GM18867 (cell line): ENCODE results near the gene VOPP1.

Source experiments
- ATAC-seq: cut with Tn5 transposase; IDR thresholded peaks from one replicate; pipeline ENCODE4 v1.9.1; 2021; ENCODE audit warnings: mild to moderate bottlenecking, moderate library complexity; ENCODE audit not compliant: unreplicated experiment

Gene VOPP1

DNA sequence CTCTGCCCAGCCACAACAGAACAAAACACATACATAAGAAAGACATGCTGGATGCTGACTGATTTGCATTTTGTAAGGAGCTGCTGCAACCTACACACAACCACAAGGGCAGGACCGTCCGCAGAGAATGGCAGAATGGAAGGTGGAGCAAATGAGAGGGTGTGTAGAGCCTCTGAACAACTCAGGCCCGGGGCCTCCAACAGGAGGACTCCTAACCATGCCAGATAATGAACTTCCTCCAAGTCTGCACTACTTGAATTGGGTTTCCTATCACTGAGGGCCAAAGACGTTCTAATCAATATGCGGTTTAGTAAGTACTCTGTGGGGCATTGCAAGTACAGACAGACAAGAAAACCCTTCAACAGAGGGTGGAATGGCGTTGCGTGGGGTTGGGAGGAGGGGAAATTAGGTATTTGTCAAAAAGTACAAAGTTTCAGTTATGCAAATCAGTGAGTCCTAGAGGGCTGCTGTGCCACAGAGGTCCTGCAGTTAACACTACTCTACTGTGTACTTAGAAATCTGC is 14.6 kb downstream of the VOPP1 start:
- peak; percentile 83 for ATAC-seq

- ATAC-seq: no peak
Observed at GRCh38 chr7:55556492-55556891, 15.8 kb downstream of the VOPP1 start.

- no peak for ATAC-seq
Observed at GRCh38 chr7:55556031-55556430, 16.3 kb downstream of the VOPP1 start.

DNA sequence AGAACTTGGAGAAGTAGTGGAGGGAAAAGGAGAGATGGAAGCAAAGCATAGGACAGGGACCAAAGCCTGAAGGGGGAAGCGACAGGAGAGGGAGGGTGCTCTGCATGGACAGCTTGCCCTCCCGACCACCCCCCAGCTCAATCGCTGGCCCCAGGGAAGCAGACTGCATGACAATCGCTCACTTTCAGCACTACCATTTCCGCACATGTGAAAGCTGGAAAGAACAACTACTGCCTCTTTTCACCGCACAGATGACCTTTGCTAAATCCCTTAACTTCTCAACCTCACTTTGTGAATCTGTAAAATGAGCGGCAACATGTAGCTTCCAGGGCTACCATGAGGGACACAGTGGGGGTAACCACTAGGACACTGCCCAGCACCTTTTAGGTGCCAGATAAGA is 17.1 kb downstream of the VOPP1 start:
- no peak for ATAC-seq

DNA sequence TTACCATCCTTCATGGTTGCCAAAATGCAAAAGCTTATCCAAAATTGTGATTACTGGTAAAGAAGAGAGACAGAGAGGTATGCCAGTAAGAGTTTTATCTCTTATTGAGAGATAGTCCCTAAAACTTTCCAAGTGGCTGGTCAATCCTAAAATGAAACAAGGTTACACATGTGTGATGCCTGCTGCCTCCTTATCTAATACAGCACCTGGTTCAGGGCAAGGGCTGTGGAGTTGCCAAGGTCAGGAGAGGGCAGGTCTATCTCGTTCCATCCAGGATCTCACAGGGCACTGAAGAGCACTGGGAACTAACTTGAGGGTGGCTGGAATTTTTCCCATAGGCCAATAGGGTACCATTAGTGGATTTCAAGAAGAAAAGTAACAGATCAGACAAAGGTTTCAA is 18.3 kb downstream of the VOPP1 start:
- no peak for ATAC-seq

GRCh38 chr7:55553024-55553345 is 19.3 kb downstream of the VOPP1 start:
- ATAC-seq: no peak

GRCh38 chr7:55552320-55553023 is 19.8 kb downstream of the VOPP1 start:
- ATAC-seq: no peak

- ATAC-seq: no peak
Observed at GRCh38 chr7:55550841-55551537, 21.3 kb downstream of the VOPP1 start.

- ATAC-seq: peak; percentile 20
Observed at GRCh38 chr7:55550010-55550663, 22.2 kb downstream of the VOPP1 start.

DNA sequence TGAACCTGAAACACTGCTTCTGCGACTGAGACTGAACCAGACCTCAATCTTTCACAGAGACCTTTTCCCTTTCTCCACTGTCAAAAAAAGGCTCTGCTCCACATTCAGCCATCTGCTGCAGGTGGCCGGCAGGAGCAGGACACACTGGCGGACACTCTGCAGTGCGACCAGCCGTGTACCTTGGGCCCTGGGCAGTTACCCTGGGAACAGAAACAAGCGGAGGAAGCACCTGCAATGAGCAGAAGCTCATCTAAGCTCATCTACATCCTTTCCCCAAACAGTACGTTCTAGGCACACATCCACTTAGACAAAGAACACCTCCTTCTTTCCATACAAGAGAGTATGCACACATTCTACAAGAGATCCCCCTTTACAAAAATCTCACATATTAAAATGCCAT is 22.8 kb downstream of the VOPP1 start:
- peak; percentile 38 for ATAC-seq

DNA sequence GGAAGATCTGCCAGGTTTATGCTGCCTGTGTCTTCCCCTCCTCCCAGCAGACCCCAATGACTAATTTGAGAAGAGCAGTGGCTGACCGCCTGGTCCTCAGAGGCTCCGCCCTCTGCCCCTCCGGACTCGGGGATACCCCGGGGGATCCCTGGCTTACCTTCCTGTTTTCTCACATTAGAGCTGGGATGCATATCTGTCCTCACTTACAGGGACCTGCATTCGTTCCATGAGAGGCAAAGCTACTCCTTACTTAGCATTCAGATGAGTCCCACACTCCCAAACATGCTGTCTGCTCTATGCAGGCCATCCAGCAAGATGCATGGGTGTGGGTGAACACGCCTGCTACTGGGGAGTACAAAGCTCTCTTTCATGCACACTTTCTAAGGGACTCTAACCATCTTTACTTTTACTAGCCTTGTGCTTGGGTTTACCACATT is 24.0 kb downstream of the VOPP1 start:
- ATAC-seq: peak; percentile 35

DNA sequence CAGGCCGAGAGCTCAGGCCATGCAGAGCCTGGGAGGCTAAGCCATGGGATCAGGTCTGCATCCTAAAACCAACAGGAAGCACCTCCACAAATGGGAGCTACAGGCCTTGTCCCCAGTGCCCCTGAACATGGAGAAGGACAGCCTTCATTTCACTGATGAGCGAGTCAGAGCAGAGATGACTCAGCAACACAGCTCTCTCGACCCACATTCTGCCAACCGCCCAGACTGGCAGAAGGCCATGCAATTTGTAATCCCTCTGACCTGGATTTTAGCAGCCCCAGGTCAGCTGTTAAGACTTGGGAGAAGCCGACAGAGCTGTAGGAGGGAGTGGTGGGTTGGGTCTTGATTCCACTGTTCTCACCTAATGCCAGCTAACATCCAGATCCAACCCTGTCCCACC is 25.5 kb downstream of the VOPP1 start:
- peak; percentile 40 for ATAC-seq

DNA sequence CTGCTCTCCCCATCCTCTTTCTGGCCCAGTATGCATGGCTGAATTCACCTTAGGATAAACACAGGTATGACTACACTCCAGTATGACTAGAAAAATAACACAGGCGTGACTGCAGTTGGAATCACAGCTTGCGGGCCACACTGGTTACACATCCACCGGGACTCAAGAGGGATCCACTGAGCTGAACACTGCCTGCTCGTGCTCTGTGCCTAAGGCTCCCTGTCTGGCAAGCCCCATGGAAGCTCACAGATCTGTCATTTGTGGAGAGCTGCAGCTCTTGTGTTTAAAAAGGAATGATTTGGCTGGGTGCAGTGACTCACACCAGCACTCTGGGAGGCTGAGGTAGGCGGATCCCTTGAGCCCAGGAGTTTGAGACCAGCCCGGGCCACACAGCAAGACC is 26.8 kb downstream of the VOPP1 start:
- ATAC-seq: no peak

DNA sequence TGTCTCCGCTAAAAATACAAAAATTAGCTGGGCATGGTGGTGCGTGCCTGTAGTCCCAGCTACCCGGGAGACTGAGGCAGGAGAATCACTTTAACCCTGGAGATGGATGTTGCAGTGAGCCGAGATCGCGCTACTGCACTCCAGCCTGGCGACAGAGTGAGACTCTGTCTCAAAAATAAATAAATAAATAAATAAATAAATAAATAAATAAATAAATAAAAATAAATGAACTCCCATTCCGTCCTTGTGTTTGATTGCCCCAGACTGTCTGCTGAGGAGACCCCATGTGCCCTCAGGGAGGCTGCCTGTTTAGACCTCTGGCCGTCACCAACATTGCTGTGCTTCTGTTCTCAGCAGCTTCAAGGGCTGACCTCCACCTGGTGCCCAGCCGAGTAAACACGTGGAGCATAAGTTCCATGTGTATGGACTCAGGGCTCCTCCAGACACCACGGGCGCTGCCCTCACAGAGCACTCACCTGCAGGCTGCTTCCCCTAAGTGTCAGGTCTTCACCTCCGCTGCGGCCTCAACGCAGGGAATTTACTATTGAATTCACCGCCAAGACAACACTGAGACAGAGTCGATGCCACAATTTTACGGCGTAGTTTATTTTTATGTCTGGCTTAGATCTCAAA is 32.0 kb downstream of the VOPP1 start:
- ATAC-seq: no peak

- no peak for ATAC-seq
Observed at GRCh38 chr7:55539380-55539779, 32.9 kb downstream of the VOPP1 start.

GRCh38 chr7:55538538-55538937 is 33.8 kb downstream of the VOPP1 start:
- no peak for ATAC-seq

- ATAC-seq: no peak
Observed at GRCh38 chr7:55537458-55537990, 34.8 kb downstream of the VOPP1 start.

DNA sequence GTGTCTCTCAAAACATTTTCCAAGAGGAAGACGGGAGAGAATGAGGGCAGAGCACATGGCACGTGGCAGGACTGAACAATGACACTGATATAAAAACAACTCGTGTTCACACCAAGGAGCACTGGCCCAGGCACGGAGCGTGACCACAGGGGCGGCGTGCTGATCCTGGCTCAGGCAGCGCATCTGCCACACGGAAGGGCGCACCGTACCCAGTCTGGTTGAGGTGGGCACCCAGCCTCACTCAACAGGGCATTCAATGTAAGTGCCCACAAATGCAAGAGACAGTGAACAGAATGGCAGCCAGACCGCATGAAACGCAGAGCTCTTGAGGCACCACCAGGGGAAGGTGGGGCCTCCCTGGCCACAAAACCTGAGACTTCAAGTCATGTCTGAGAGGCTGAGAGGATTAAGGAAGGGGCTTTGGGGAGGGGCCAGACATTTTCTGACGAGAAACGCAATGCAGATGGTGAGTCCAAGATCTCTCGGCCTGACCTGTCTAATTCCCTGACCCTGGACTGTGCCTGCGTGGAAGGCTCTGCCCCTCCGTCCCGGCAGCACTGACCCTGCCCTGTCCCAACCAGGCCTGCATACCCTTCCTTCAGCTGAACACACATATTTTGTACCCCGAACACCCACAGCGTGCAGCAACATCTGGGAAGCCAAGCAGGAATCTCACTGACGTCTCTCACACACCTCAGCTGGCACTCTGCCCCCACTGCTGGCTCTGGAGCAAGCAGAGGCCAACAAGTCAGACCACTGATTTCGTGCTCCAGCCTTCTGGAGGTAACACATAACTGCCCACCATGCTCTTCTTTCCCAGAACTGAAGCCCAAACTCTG is 35.5 kb downstream of the VOPP1 start:
- ATAC-seq: no peak

DNA sequence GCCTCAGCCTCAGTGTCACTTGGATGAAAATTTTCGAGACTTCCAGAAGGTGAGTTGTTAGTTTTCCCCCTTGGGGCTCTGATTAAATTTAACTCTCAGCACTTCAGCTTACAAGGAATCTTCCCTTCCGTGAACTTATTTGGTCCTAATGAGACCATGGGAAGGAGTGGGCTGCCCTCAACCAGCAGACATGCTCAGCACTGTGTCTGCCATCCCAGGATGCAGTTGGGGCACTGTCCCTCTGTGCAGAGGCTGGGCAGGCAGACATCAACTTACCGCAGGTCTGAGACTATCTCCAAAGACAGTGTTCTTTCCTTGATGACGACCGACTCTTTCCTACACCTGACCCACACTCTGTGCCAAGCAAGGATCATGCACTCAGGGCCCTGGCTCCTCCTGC is 36.7 kb downstream of the VOPP1 start:
- no peak for ATAC-seq

- ATAC-seq: no peak
Observed at GRCh38 chr7:55534916-55535590, 37.2 kb downstream of the VOPP1 start.
